Astrocyte (in vitro differentiated cells and primary cell): Measurements from ENCODE around the gene NLRP11. TPM values are rescaled to one million over a fixed set of nuclear protein-coding genes. Genes with fewer than 3 reads are reported as not detected.

Source experiments
- DNase-seq: peaks from one replicate; pipeline ENCODE4 v3.0.0-alpha.2; 2010; ENCODE audit warnings: low read depth
- FAIRE-seq: peaks from 2 replicates; lab custom pipeline; 2011; peaks lifted over from hg19 to GRCh38; lab: Jason Lieb, UNC
- H2AFZ ChIP-seq: 2 replicates; pipeline ENCODE4 v1.6.0; 2012; ENCODE audit warnings: low read depth, low read length, inconsistent platforms
- H3K27ac ChIP-seq: 2 replicates; pipeline ENCODE4 v1.5.1; 2011; ENCODE audit warnings: low read depth, low read length, inconsistent platforms
- H3K27me3 ChIP-seq: 2 replicates; pipeline ENCODE4 v1.6.0; 2011; ENCODE audit warnings: low read length, inconsistent platforms; ENCODE audit not compliant: insufficient read depth
- H3K36me3 ChIP-seq: 2 replicates; pipeline ENCODE4 v1.5.1; 2011; ENCODE audit warnings: low read length, inconsistent platforms; ENCODE audit not compliant: insufficient read depth
- H3K4me1 ChIP-seq: 2 replicates; pipeline ENCODE4 v1.5.1; 2011; ENCODE audit warnings: low read length, inconsistent platforms; ENCODE audit not compliant: insufficient read depth
- H3K4me2 ChIP-seq: 2 replicates; pipeline ENCODE4 v1.6.0; 2012; ENCODE audit warnings: low read length, inconsistent platforms
- H3K4me3 ChIP-seq: 2 replicates; pipeline ENCODE4 v1.5.1; 2011; ENCODE audit warnings: low read depth, mild to moderate bottlenecking, low read length, inconsistent platforms; ENCODE audit not compliant: insufficient read depth
- H3K79me2 ChIP-seq: 2 replicates; pipeline ENCODE4 v1.6.0; 2012; ENCODE audit warnings: mild to moderate bottlenecking, low read length, inconsistent platforms; ENCODE audit not compliant: insufficient read depth
- H3K9ac ChIP-seq: 2 replicates; pipeline ENCODE4 v1.6.0; 2012; ENCODE audit warnings: mild to moderate bottlenecking, low read length, inconsistent platforms
- H3K9me3 ChIP-seq: 2 replicates; pipeline ENCODE4 v1.5.1; 2012; ENCODE audit warnings: low read depth, mild to moderate bottlenecking, low read length, inconsistent platforms; ENCODE audit not compliant: insufficient read depth
- H4K20me1 ChIP-seq: 2 replicates; pipeline ENCODE4 v1.6.0; 2012; ENCODE audit warnings: low read length, inconsistent platforms; ENCODE audit not compliant: insufficient read depth
- H3K27ac Mint-ChIP-seq: one replicate; pipeline ENCODE4 v1.8.0; 2021; ENCODE audit warnings: mild to moderate bottlenecking, mixed read lengths; ENCODE audit not compliant: unreplicated experiment
- H3K27me3 Mint-ChIP-seq: one replicate; pipeline ENCODE4 v1.8.0; 2021; ENCODE audit warnings: low read depth, mixed read lengths; ENCODE audit not compliant: unreplicated experiment
- H3K36me3 Mint-ChIP-seq: one replicate; pipeline ENCODE4 v1.8.0; 2021; ENCODE audit warnings: low read depth, mixed read lengths; ENCODE audit not compliant: unreplicated experiment
- H3K4me1 Mint-ChIP-seq: one replicate; pipeline ENCODE4 v1.8.0; 2021; ENCODE audit warnings: low read depth, mixed read lengths; ENCODE audit not compliant: unreplicated experiment
- H3K4me3 Mint-ChIP-seq: one replicate; pipeline ENCODE4 v1.8.0; 2021; ENCODE audit warnings: mild to moderate bottlenecking, moderate library complexity, mixed read lengths; ENCODE audit not compliant: unreplicated experiment
- H3K9me3 Mint-ChIP-seq: one replicate; pipeline ENCODE4 v1.8.0; 2021; ENCODE audit warnings: mild to moderate bottlenecking, mixed read lengths; ENCODE audit not compliant: unreplicated experiment
- CTCF ChIP-seq: IDR thresholded peaks from 2 replicates; pipeline ENCODE4 v1.5.1; 2011; ENCODE audit warnings: low read depth, mild to moderate bottlenecking, inconsistent platforms, low read length, moderate library complexity; ENCODE audit not compliant: insufficient read depth
- EZH2 ChIP-seq: IDR thresholded peaks from 2 replicates; pipeline ENCODE4 v1.6.1; 2012; ENCODE audit warnings: mild to moderate bottlenecking, low read length, inconsistent platforms; ENCODE audit not compliant: insufficient read depth
- total RNA-seq: library from RNA; stranded (reverse); gene quantifications from 2 replicates; pipeline ENCODE4 v1.2.1, GENCODE V29; 2021

NLRP11 gene
- total RNA-seq, 1 donor from 2014 or later: not detected

- Histone ChIP-seq H3K79me2 (no peaks in the 10 kb centered on the region), H3K36me3 (no peaks in the 10 kb centered on the region), H2AFZ (no peak overlapping the region), H4K20me1 (no peaks in the 10 kb centered on the region), H3K4me1 (no peaks in the 10 kb centered on the region), H3K4me3 (no peak overlapping the region), H3K9me3 (no peaks in the 10 kb centered on the region), H3K9ac (no peak overlapping the region), H3K4me2 (no peak overlapping the region), H3K27ac (no peak overlapping the region), H3K27me3 (no peaks in the 10 kb centered on the region)
- H3K4me1 Mint-ChIP-seq: no peaks in the 10 kb centered on the region
- no peaks in the 10 kb centered on the region for H3K36me3 Mint-ChIP-seq
- H3K27ac Mint-ChIP-seq: no peak overlapping the region
- FAIRE-seq: no peak
- H3K4me3 Mint-ChIP-seq: no peak overlapping the region
- H3K9me3 Mint-ChIP-seq: peaks cover 18% of the 10 kb centered on the region
- no peak for DNase-seq
- TF ChIP-seq CTCF (no peak), EZH2 (no peak)
- H3K27me3 Mint-ChIP-seq: no peaks in the 10 kb centered on the region
Measured at GRCh38 chr19:55753401-55753800, 78.4 kb downstream of the NLRP11 start.

GRCh38 chr19:55750715-55751114, 81.1 kb downstream of the NLRP11 start:
- H2AFZ ChIP-seq: no peak overlapping the region
- no peak for FAIRE-seq
- H3K4me2 ChIP-seq: no peak overlapping the region
- no peak overlapping the region for H3K4me3 ChIP-seq
- H4K20me1 ChIP-seq: no peaks in the 10 kb centered on the region
- no peaks in the 10 kb centered on the region for H3K27me3 Mint-ChIP-seq
- no peak overlapping the region for H3K27ac ChIP-seq
- no peak overlapping the region for H3K27ac Mint-ChIP-seq
- H3K36me3 ChIP-seq: no peaks in the 10 kb centered on the region
- H3K79me2 ChIP-seq: no peaks in the 10 kb centered on the region
- no peak overlapping the region for H3K9ac ChIP-seq
- H3K27me3 ChIP-seq: no peaks in the 10 kb centered on the region
- no peaks in the 10 kb centered on the region for H3K36me3 Mint-ChIP-seq
- no peak for DNase-seq
- no peaks in the 10 kb centered on the region for H3K4me1 Mint-ChIP-seq
- peaks cover 18% of the 10 kb centered on the region for H3K9me3 Mint-ChIP-seq
- no peaks in the 10 kb centered on the region for H3K4me1 ChIP-seq
- TF ChIP-seq CTCF: no peak
- no peak for TF ChIP-seq EZH2
- no peak overlapping the region for H3K4me3 Mint-ChIP-seq
- no peaks in the 10 kb centered on the region for H3K9me3 ChIP-seq

- Mint-ChIP-seq H3K4me1 (no peaks in the 10 kb centered on the region), H3K27me3 (no peaks in the 10 kb centered on the region), H3K4me3 (no peak within 1 kb of the TSS), H3K36me3 (no peaks in the 10 kb centered on the region), H3K9me3 (no peaks in the 10 kb centered on the region), H3K27ac (no peak within 1 kb of the TSS)
- Histone ChIP-seq H3K27ac (no peak within 1 kb of the TSS), H3K36me3 (no peaks in the 10 kb centered on the region), H3K9me3 (no peaks in the 10 kb centered on the region), H3K27me3 (no peaks in the 10 kb centered on the region), H3K4me2 (no peak within 1 kb of the TSS), H3K9ac (no peak within 1 kb of the TSS), H3K4me3 (no peak within 1 kb of the TSS), H3K4me1 (no peaks in the 10 kb centered on the region), H3K79me2 (no peaks in the 10 kb centered on the region), H4K20me1 (no peaks in the 10 kb centered on the region), H2AFZ (no peak within 1 kb of the TSS)
- no peak for TF ChIP-seq CTCF
- TF ChIP-seq EZH2: no peak
- no peak for DNase-seq
- FAIRE-seq: no peak
Measured at GRCh38 chr19:55738302-55738701, 93.5 kb downstream of the NLRP11 start, which contains the start of gene NLRP9. Gene NLRP9 (minus strand): TSS chr19:55738402. CDS start chr19:55738374, 28 bp downstream.
